Vagina (tissue), 2 donors: ENCODE results near the gene CRB1. TPM values are rescaled to one million over a fixed set of nuclear protein-coding genes. Genes with fewer than 3 reads are reported as not detected.

Source experiments
- DNase-seq, 2 donors: peaks; one replicate each; pipeline ENCODE4 v3.0.0-alpha.2; 2017; ENCODE audit errors: extremely low spot score in 2 of 2
- H3K27ac ChIP-seq: fragments of 200-600 bp; sonication (generic); one replicate; pipeline ENCODE4 v1.5.1; 2019
- H3K27me3 ChIP-seq: fragments of 200-600 bp; sonication (generic); one replicate; pipeline ENCODE4 v1.5.1; 2019
- H3K36me3 ChIP-seq, 2 donors: fragments of 200-600 bp; sonication (generic); one replicate each; pipeline ENCODE4 v1.5.1; 2017 to 2019
- H3K4me1 ChIP-seq: fragments of 200-600 bp; sonication (generic); one replicate; pipeline ENCODE4 v1.5.1; 2019
- H3K4me3 ChIP-seq, 2 donors: fragments of 200-600 bp; sonication (generic); 1 replicate in 1 of 2; 2 replicates in 1 of 2; pipeline ENCODE4 v1.5.1; 2016 to 2019
- H3K9me3 ChIP-seq: fragments of 200-600 bp; sonication (generic); one replicate; pipeline ENCODE4 v1.5.1; 2019
- POLR2A ChIP-seq, 2 donors: fragments of 450-650 bp; IDR thresholded peaks; one replicate each; pipeline ENCODE4 v1.6.1; 2017; ENCODE audit warnings: antibody characterized with exemption in 2 of 2, mild to moderate bottlenecking in 2 of 2, moderate library complexity in 2 of 2
- POLR2AphosphoS5 ChIP-seq, 2 donors: sonication (generic); formaldehyde crosslinking; IDR thresholded peaks; one replicate each; pipeline ENCODE4 v1.9.0; 2017; ENCODE audit warnings: antibody characterized with exemption in 2 of 2, mild to moderate bottlenecking in 2 of 2, low read depth in 1 of 2; ENCODE audit not compliant: insufficient read depth in 1 of 2
- intact Hi-C: fragments of 100-400 bp; cut with DNase I; formaldehyde crosslinking; loops from one replicate; pipeline ENCODE4 v1.15.1; 2023
- total RNA-seq: library from RNA; depleted of rRNA; stranded (reverse); fragments of >200 nt; gene quantifications from one replicate; pipeline ENCODE4 v1.2.3, GENCODE V29; 2016
- TF ChIP-seq, protein P1 (sequence below), 3 experiments: fragments of 450-650 bp in 2 of 3; fragments of 200-600 bp in 1 of 3; sonication (generic) in 1 of 3; IDR thresholded peaks; one replicate each; pipeline ENCODE4 v1.5.1; 2017 to 2019; ENCODE audit warnings: antibody characterized with exemption in 3 of 3, mild to moderate bottlenecking in 2 of 3, moderate library complexity in 2 of 3

CRB1 gene
- total RNA-seq: not detected

DNA sequence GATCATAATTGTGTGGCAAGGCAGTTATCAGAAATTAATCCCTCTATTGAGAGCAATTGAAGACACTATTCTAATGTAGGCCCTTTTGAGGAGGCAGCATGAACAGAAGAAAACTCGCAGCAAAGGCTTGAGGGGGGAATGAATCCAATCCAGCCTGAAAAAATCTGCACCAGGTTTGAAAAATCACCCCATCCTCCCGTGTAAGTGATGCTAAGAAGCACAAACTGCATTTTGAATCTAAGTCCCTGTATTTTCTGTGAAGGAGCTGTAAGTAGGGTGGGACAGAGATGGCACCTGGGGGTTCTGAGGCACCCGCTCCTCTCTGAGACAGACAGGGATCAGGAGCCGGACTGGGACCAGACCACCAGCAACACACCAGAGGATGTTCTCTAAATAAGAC lies at the start of gene CRB1:
Gene CRB1, plus strand, starts transcription at position 241 of the 400 bp plus-strand sequence. CDS start 161 bp downstream, outside the sequence.
- no peak within 1 kb of the TSS for H3K4me3 ChIP-seq
- H3K9me3 ChIP-seq: no peaks in the 10 kb centered on the region
- DNase-seq: no peak
- no peaks in the 10 kb centered on the region for H3K27me3 ChIP-seq
- H3K36me3 ChIP-seq: no peaks in the 10 kb centered on the region
- no peak within 1 kb of the TSS for H3K27ac ChIP-seq
- H3K4me1 ChIP-seq: no peaks in the 10 kb centered on the region
- TF ChIP-seq POLR2AphosphoS5 (IDR thresholded peaks at IDR 0.05; ENCODE audit: insufficient read depth in 1 of 2, low read depth in 1 of 2) (no peak), POLR2A (IDR thresholded peaks at IDR 0.05) (no peak)
- TF ChIP-seq, protein P1, sequence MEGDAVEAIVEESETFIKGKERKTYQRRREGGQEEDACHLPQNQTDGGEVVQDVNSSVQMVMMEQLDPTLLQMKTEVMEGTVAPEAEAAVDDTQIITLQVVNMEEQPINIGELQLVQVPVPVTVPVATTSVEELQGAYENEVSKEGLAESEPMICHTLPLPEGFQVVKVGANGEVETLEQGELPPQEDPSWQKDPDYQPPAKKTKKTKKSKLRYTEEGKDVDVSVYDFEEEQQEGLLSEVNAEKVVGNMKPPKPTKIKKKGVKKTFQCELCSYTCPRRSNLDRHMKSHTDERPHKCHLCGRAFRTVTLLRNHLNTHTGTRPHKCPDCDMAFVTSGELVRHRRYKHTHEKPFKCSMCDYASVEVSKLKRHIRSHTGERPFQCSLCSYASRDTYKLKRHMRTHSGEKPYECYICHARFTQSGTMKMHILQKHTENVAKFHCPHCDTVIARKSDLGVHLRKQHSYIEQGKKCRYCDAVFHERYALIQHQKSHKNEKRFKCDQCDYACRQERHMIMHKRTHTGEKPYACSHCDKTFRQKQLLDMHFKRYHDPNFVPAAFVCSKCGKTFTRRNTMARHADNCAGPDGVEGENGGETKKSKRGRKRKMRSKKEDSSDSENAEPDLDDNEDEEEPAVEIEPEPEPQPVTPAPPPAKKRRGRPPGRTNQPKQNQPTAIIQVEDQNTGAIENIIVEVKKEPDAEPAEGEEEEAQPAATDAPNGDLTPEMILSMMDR (IDR thresholded peaks at IDR 0.05): no peak
- intact Hi-C loops: no loop called here

- no peak for DNase-seq
- intact Hi-C loops: loop anchor here (10.0 kb wide), 1 partner anchor 1836 kb away; no protein-coding TSS in a partner anchor
- H3K9me3 ChIP-seq: no peaks in the 10 kb centered on the region
- no peaks in the 10 kb centered on the region for H3K4me1 ChIP-seq
- TF ChIP-seq POLR2AphosphoS5 (IDR thresholded peaks at IDR 0.05; ENCODE audit: insufficient read depth in 1 of 2, low read depth in 1 of 2): no peak
- TF ChIP-seq, protein P1 (IDR thresholded peaks at IDR 0.05): no peak
- no peak for TF ChIP-seq POLR2A (IDR thresholded peaks at IDR 0.05)
- no peaks in the 10 kb centered on the region for H3K36me3 ChIP-seq
- no peak overlapping the region for H3K4me3 ChIP-seq
- H3K27ac ChIP-seq: no peak overlapping the region
- H3K27me3 ChIP-seq: no peaks in the 10 kb centered on the region
Measured at GRCh38 chr1:197218857-197219256, 49.2 kb upstream of the CRB1 start.

DNA sequence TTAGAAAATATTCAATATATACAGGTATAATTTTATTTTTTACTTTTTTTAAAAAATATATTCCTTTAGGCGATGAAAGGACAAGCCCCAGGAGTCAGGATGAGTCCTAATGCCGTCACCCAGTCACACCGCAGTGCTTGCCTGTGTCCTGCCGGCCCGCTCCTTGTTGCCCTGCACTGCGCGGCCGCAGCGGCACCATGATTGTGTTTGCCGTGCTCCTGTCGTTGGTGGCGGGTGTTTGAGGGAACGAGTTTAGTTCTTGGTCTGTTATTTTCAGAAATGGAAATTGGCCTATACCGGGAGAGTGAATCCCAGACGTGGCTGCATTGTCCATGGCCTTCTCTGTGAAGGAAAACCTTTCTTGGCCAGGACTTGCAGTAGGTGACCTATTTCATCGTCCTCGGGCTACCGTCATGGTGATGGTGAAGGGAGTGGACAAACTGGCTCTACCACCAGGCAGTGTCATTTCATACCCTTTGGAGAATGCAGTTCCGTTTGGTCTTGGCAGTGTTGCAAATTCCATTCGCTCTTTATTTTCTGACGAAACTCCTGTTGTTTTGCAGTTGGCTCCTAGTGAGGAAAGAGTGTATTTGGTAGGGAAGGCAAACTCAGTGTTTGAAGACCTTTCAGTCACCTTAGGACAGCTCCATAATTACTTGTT lies 45.9 kb upstream of the CRB1 start:
- H3K36me3 ChIP-seq: no peaks in the 10 kb centered on the region
- no peaks in the 10 kb centered on the region for H3K27me3 ChIP-seq
- H3K4me1 ChIP-seq: no peaks in the 10 kb centered on the region
- intact Hi-C loops: no loop called here
- no peak for DNase-seq
- no peaks in the 10 kb centered on the region for H3K9me3 ChIP-seq
- TF ChIP-seq, protein P1 (IDR thresholded peaks at IDR 0.05): no peak
- no peak for TF ChIP-seq POLR2AphosphoS5 (IDR thresholded peaks at IDR 0.05; ENCODE audit: insufficient read depth in 1 of 2, low read depth in 1 of 2)
- no peak for TF ChIP-seq POLR2A (IDR thresholded peaks at IDR 0.05)
- no peak overlapping the region for H3K4me3 ChIP-seq
- H3K27ac ChIP-seq: no peak overlapping the region

DNA sequence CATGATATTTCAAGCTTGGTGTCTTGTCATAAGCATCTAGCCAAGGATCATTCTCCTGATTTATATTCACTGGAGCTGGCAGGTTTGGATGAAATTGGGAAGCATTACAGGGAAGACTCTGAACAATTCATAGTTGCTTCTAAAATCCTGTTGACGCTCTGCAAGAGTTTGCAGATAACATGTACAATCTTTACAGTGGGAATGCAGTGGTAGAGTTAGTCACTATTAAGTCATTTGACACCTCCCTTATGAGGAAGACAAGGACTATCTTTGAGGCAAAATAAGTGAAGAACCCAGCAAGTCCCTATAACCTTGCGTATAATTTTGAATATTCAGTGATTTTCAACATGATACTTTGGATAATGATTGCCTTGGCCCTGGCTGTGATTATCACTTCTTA lies 45.3 kb upstream of the CRB1 start:
- H3K27me3 ChIP-seq: no peaks in the 10 kb centered on the region
- no peak overlapping the region for H3K4me3 ChIP-seq
- H3K36me3 ChIP-seq: no peaks in the 10 kb centered on the region
- no peaks in the 10 kb centered on the region for H3K4me1 ChIP-seq
- no peaks in the 10 kb centered on the region for H3K9me3 ChIP-seq
- TF ChIP-seq POLR2A (IDR thresholded peaks at IDR 0.05): no peak
- TF ChIP-seq POLR2AphosphoS5 (IDR thresholded peaks at IDR 0.05; ENCODE audit: insufficient read depth in 1 of 2, low read depth in 1 of 2): no peak
- no peak for DNase-seq
- no peak overlapping the region for H3K27ac ChIP-seq
- intact Hi-C loops: no loop called here

DNA sequence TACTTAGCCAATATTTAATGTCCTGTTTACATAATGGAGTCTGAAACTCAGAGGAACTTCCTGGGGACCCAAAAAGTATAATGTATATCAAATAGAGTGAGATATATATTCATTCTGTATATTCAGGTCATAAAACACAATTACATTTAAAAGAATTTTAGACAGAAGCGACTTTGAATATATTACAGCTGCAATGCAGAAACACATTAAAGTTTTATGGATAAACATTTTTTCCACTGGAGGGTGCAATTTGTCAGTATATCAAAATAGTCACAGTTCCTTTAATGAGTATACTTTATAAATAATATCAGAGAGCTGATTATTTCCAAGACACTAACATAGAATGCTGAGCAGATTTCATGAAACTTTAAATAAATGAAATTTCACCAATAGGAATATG lies 43.9 kb upstream of the CRB1 start:
- Histone ChIP-seq H3K4me3 (no peak overlapping the region), H3K4me1 (no peaks in the 10 kb centered on the region), H3K27ac (no peak overlapping the region), H3K36me3 (no peaks in the 10 kb centered on the region), H3K27me3 (no peaks in the 10 kb centered on the region), H3K9me3 (no peaks in the 10 kb centered on the region)
- DNase-seq: no peak
- TF ChIP-seq POLR2A (IDR thresholded peaks at IDR 0.05) (no peak), POLR2AphosphoS5 (IDR thresholded peaks at IDR 0.05; ENCODE audit: insufficient read depth in 1 of 2, low read depth in 1 of 2) (no peak)
- TF ChIP-seq, protein P1 (IDR thresholded peaks at IDR 0.05): no peak
- intact Hi-C loops: no loop called here
